Astrocyte (in vitro differentiated cells and primary cell): Measurements from ENCODE around the gene ZG16B. TPM values are rescaled to one million over a fixed set of nuclear protein-coding genes. Genes with fewer than 3 reads are reported as not detected.

Source experiments
- DNase-seq: peaks from one replicate; pipeline ENCODE4 v3.0.0-alpha.2; 2010; ENCODE audit warnings: low read depth
- FAIRE-seq: peaks from 2 replicates; lab custom pipeline; 2011; peaks lifted over from hg19 to GRCh38; lab: Jason Lieb, UNC
- H2AFZ ChIP-seq: 2 replicates; pipeline ENCODE4 v1.6.0; 2012; ENCODE audit warnings: low read depth, low read length, inconsistent platforms
- H3K27ac ChIP-seq: 2 replicates; pipeline ENCODE4 v1.5.1; 2011; ENCODE audit warnings: low read depth, low read length, inconsistent platforms
- H3K27me3 ChIP-seq: 2 replicates; pipeline ENCODE4 v1.6.0; 2011; ENCODE audit warnings: low read length, inconsistent platforms; ENCODE audit not compliant: insufficient read depth
- H3K36me3 ChIP-seq: 2 replicates; pipeline ENCODE4 v1.5.1; 2011; ENCODE audit warnings: low read length, inconsistent platforms; ENCODE audit not compliant: insufficient read depth
- H3K4me1 ChIP-seq: 2 replicates; pipeline ENCODE4 v1.5.1; 2011; ENCODE audit warnings: low read length, inconsistent platforms; ENCODE audit not compliant: insufficient read depth
- H3K4me2 ChIP-seq: 2 replicates; pipeline ENCODE4 v1.6.0; 2012; ENCODE audit warnings: low read length, inconsistent platforms
- H3K4me3 ChIP-seq: 2 replicates; pipeline ENCODE4 v1.5.1; 2011; ENCODE audit warnings: low read depth, mild to moderate bottlenecking, low read length, inconsistent platforms; ENCODE audit not compliant: insufficient read depth
- H3K79me2 ChIP-seq: 2 replicates; pipeline ENCODE4 v1.6.0; 2012; ENCODE audit warnings: mild to moderate bottlenecking, low read length, inconsistent platforms; ENCODE audit not compliant: insufficient read depth
- H3K9ac ChIP-seq: 2 replicates; pipeline ENCODE4 v1.6.0; 2012; ENCODE audit warnings: mild to moderate bottlenecking, low read length, inconsistent platforms
- H3K9me3 ChIP-seq: 2 replicates; pipeline ENCODE4 v1.5.1; 2012; ENCODE audit warnings: low read depth, mild to moderate bottlenecking, low read length, inconsistent platforms; ENCODE audit not compliant: insufficient read depth
- H4K20me1 ChIP-seq: 2 replicates; pipeline ENCODE4 v1.6.0; 2012; ENCODE audit warnings: low read length, inconsistent platforms; ENCODE audit not compliant: insufficient read depth
- H3K27ac Mint-ChIP-seq: one replicate; pipeline ENCODE4 v1.8.0; 2021; ENCODE audit warnings: mild to moderate bottlenecking, mixed read lengths; ENCODE audit not compliant: unreplicated experiment
- H3K27me3 Mint-ChIP-seq: one replicate; pipeline ENCODE4 v1.8.0; 2021; ENCODE audit warnings: low read depth, mixed read lengths; ENCODE audit not compliant: unreplicated experiment
- H3K36me3 Mint-ChIP-seq: one replicate; pipeline ENCODE4 v1.8.0; 2021; ENCODE audit warnings: low read depth, mixed read lengths; ENCODE audit not compliant: unreplicated experiment
- H3K4me1 Mint-ChIP-seq: one replicate; pipeline ENCODE4 v1.8.0; 2021; ENCODE audit warnings: low read depth, mixed read lengths; ENCODE audit not compliant: unreplicated experiment
- H3K4me3 Mint-ChIP-seq: one replicate; pipeline ENCODE4 v1.8.0; 2021; ENCODE audit warnings: mild to moderate bottlenecking, moderate library complexity, mixed read lengths; ENCODE audit not compliant: unreplicated experiment
- H3K9me3 Mint-ChIP-seq: one replicate; pipeline ENCODE4 v1.8.0; 2021; ENCODE audit warnings: mild to moderate bottlenecking, mixed read lengths; ENCODE audit not compliant: unreplicated experiment
- CTCF ChIP-seq: IDR thresholded peaks from 2 replicates; pipeline ENCODE4 v1.5.1; 2011; ENCODE audit warnings: low read depth, mild to moderate bottlenecking, inconsistent platforms, low read length, moderate library complexity; ENCODE audit not compliant: insufficient read depth
- EZH2 ChIP-seq: IDR thresholded peaks from 2 replicates; pipeline ENCODE4 v1.6.1; 2012; ENCODE audit warnings: mild to moderate bottlenecking, low read length, inconsistent platforms; ENCODE audit not compliant: insufficient read depth
- total RNA-seq: library from RNA; stranded (reverse); gene quantifications from 2 replicates; pipeline ENCODE4 v1.2.1, GENCODE V29; 2021

Gene ZG16B
- total RNA-seq, 1 donor from 2014 or later = not detected

GRCh38 chr16:2790631-2791030, 39.5 kb upstream of the ZG16B start:
- H3K36me3 Mint-ChIP-seq = no peaks in the 10 kb centered on the region
- no peak overlapping the region for H3K9ac ChIP-seq
- H3K4me2 ChIP-seq = no peak overlapping the region
- no peaks in the 10 kb centered on the region for H3K79me2 ChIP-seq
- peaks cover 22% of the 10 kb centered on the region for H3K27me3 ChIP-seq
- H3K9me3 ChIP-seq = no peaks in the 10 kb centered on the region
- no peaks in the 10 kb centered on the region for H3K36me3 ChIP-seq
- H3K4me1 ChIP-seq = no peaks in the 10 kb centered on the region
- peaks cover 3% of the 10 kb centered on the region for H3K9me3 Mint-ChIP-seq
- no peak overlapping the region for H3K4me3 ChIP-seq
- peaks cover 32% of the 10 kb centered on the region for H3K27me3 Mint-ChIP-seq
- DNase-seq = no peak
- peaks cover 3% of the 10 kb centered on the region for H3K4me1 Mint-ChIP-seq
- H4K20me1 ChIP-seq = no peaks in the 10 kb centered on the region
- H2AFZ ChIP-seq = no peak overlapping the region
- H3K4me3 Mint-ChIP-seq = no peak overlapping the region
- H3K27ac Mint-ChIP-seq = no peak overlapping the region
- TF ChIP-seq CTCF = no peak
- no peak for TF ChIP-seq EZH2
- no peak for FAIRE-seq
- no peak overlapping the region for H3K27ac ChIP-seq

- Histone ChIP-seq H3K27ac (no peak overlapping the region), H2AFZ (no peak overlapping the region), H3K4me1 (no peaks in the 10 kb centered on the region), H4K20me1 (no peaks in the 10 kb centered on the region), H3K27me3 (peaks cover 20% of the 10 kb centered on the region), H3K9me3 (no peaks in the 10 kb centered on the region), H3K36me3 (no peaks in the 10 kb centered on the region), H3K4me2 (no peak overlapping the region), H3K79me2 (no peaks in the 10 kb centered on the region), H3K9ac (no peak overlapping the region), H3K4me3 (no peak overlapping the region)
- no peak for FAIRE-seq
- H3K27me3 Mint-ChIP-seq = peaks cover 29% of the 10 kb centered on the region
- H3K9me3 Mint-ChIP-seq = peaks cover 3% of the 10 kb centered on the region
- TF ChIP-seq EZH2 (no peak), CTCF (no peak)
- H3K27ac Mint-ChIP-seq = no peak overlapping the region
- no peak overlapping the region for H3K4me3 Mint-ChIP-seq
- peaks cover 8% of the 10 kb centered on the region for H3K4me1 Mint-ChIP-seq
- DNase-seq = no peak
- H3K36me3 Mint-ChIP-seq = no peaks in the 10 kb centered on the region
Measured at GRCh38 chr16:2791174-2791573, 38.9 kb upstream of the ZG16B start.

GRCh38 chr16:2792940-2793339, 37.2 kb upstream of the ZG16B start:
- peaks cover 3% of the 10 kb centered on the region for H3K9me3 Mint-ChIP-seq
- Histone ChIP-seq H3K4me3 (no peak overlapping the region), H4K20me1 (no peaks in the 10 kb centered on the region), H3K27me3 (peaks cover 17% of the 10 kb centered on the region), H3K4me1 (no peaks in the 10 kb centered on the region), H3K4me2 (no peak overlapping the region), H3K9me3 (no peaks in the 10 kb centered on the region), H3K27ac (no peak overlapping the region), H3K79me2 (no peaks in the 10 kb centered on the region), H3K9ac (no peak overlapping the region), H2AFZ (no peak overlapping the region), H3K36me3 (no peaks in the 10 kb centered on the region)
- H3K4me1 Mint-ChIP-seq = peaks cover 8% of the 10 kb centered on the region
- H3K27ac Mint-ChIP-seq = no peak overlapping the region
- no peaks in the 10 kb centered on the region for H3K36me3 Mint-ChIP-seq
- TF ChIP-seq CTCF = no peak
- no peak for TF ChIP-seq EZH2
- DNase-seq (no peak), FAIRE-seq (no peak)
- no peak overlapping the region for H3K4me3 Mint-ChIP-seq
- peaks cover 30% of the 10 kb centered on the region for H3K27me3 Mint-ChIP-seq
